NT2/D1 (cell line): Measurements from ENCODE around the gene AHDC1.

ENCODE experiments used
- SUZ12 ChIP-seq: IDR thresholded peaks from 2 replicates; pipeline ENCODE4 v1.6.1; 2011; ENCODE audit not compliant: insufficient read length, insufficient read depth; ENCODE audit errors: extremely low read depth
- YY1 ChIP-seq: IDR thresholded peaks from 2 replicates; pipeline ENCODE4 v1.6.1; 2011; ENCODE audit not compliant: insufficient read length, insufficient read depth
- ZNF274 ChIP-seq: IDR thresholded peaks from 2 replicates; pipeline ENCODE4 v1.6.1; 2011; ENCODE audit warnings: mild to moderate bottlenecking, low read depth, low read length

DNA sequence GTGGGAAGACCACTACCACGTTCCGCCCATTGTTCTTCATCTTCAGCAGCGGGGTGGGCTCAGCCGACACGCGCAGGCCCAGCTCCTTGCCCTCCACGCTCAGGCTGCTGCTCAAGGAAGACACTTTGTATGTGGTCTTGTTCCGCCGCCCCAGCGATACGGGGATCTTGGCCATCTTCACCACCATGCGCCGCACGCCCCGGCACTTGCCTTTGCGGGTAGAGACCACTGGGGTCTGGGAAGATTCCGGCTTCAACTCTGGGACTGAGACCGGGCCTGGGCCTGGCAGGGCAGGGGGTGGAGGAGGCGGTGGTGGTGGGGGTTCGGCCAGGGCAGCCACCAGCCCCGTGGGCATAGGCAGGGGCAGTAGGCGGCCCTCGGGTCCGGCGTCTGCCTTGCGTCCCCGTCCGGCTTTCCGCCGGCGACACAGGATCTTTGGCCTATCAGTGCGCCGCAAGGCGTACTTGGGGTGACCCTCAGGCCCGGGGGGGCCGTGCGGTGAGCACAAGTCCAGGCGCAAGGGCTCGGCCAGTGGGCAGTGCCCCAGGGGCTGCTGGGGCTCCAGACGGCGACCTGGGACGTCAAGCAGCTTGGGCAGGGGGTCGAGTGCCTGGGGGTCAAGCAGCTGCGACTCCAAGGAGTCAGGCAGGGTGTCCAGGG lies 53.3 kb downstream of the AHDC1 start:
- no peak for TF ChIP-seq ZNF274
- no peak for TF ChIP-seq YY1
- TF ChIP-seq SUZ12, result no peak
